Osteoblast (primary cell): ENCODE data around the gene USP40. TPM values are rescaled to one million over a fixed set of nuclear protein-coding genes. Genes with fewer than 3 reads are reported as not detected.
"Not testable (repeated sequence)": the region's sequence is repeated elsewhere in the genome, so short reads cannot be mapped to it uniquely, and the experiment has no call there.

Experiments used
- DNase-seq: peaks from one replicate; pipeline ENCODE4 v3.0.0; 2011; ENCODE audit warnings: low spot score, mixed read lengths; ENCODE audit not compliant: insufficient read length; ENCODE audit errors: missing footprints
- H2AFZ ChIP-seq: 2 replicates; pipeline ENCODE4 v1.6.0; 2011; ENCODE audit warnings: mild to moderate bottlenecking, low read length
- H3K27ac ChIP-seq: 2 replicates; pipeline ENCODE4 v1.5.1; 2011; ENCODE audit warnings: mild to moderate bottlenecking, low read depth, low read length, moderate library complexity
- H3K27me3 ChIP-seq: 2 replicates; pipeline ENCODE4 v1.6.0; 2012; ENCODE audit warnings: mild to moderate bottlenecking, control low read depth, inconsistent platforms, low read length, moderate library complexity; ENCODE audit not compliant: insufficient read depth
- H3K36me3 ChIP-seq: 2 replicates; pipeline ENCODE4 v1.5.1; 2011; ENCODE audit warnings: mild to moderate bottlenecking, low read length, control low read depth, moderate library complexity; ENCODE audit not compliant: insufficient read depth
- H3K4me1 ChIP-seq: 2 replicates; pipeline ENCODE4 v1.5.1; 2011; ENCODE audit warnings: mild to moderate bottlenecking, low read length, control low read depth, moderate library complexity; ENCODE audit not compliant: insufficient read depth
- H3K4me2 ChIP-seq: 2 replicates; pipeline ENCODE4 v1.6.0; 2011; ENCODE audit warnings: mild to moderate bottlenecking, low read length; ENCODE audit not compliant: insufficient read depth
- H3K4me3 ChIP-seq: fragments of 200-600 bp; sonication (generic); 3 replicates; pipeline ENCODE4 v1.5.1; 2012; ENCODE audit warnings: mild to moderate bottlenecking, low read length, inconsistent platforms; ENCODE audit not compliant: insufficient read depth
- H3K79me2 ChIP-seq: 2 replicates; pipeline ENCODE4 v1.6.0; 2012; ENCODE audit warnings: mild to moderate bottlenecking, low read length, control low read depth, inconsistent platforms; ENCODE audit not compliant: insufficient read depth
- H3K9me3 ChIP-seq: 2 replicates; pipeline ENCODE4 v1.5.1; 2011; ENCODE audit warnings: low read depth, low read length, control low read depth
- H4K20me1 ChIP-seq: 2 replicates; pipeline ENCODE4 v1.6.0; 2012; ENCODE audit warnings: mild to moderate bottlenecking, low read length, control low read depth; ENCODE audit not compliant: insufficient read depth
- CTCF ChIP-seq: IDR thresholded peaks from 2 replicates; pipeline ENCODE4 v1.5.1; 2011; ENCODE audit warnings: mild to moderate bottlenecking, low read depth, low read length, moderate library complexity; ENCODE audit errors: extremely low read depth
- total RNA-seq: library from RNA; depleted of rRNA; stranded (reverse); fragments of >200 nt; gene quantifications from 2 replicates; pipeline ENCODE4 v1.2.3, GENCODE V29; 2012

Gene USP40
- total RNA-seq, 1 donor = 34.0 TPM

GRCh38 chr2:233597522-233597921, 30.9 kb upstream of the USP40 start:
- DNase-seq = no peak
- Histone ChIP-seq H3K4me2 (no peak overlapping the region), H4K20me1 (no peaks in the 10 kb centered on the region), H3K79me2 (no peaks in the 10 kb centered on the region), H3K27me3 (peaks cover 10% of the 10 kb centered on the region), H2AFZ (no peak overlapping the region), H3K36me3 (no peaks in the 10 kb centered on the region), H3K4me1 (no peaks in the 10 kb centered on the region), H3K9me3 (no peaks in the 10 kb centered on the region), H3K4me3 (no peak overlapping the region), H3K27ac (no peak overlapping the region)
- no peak for TF ChIP-seq CTCF

- no peak for TF ChIP-seq CTCF
- no peaks in the 10 kb centered on the region for H4K20me1 ChIP-seq
- peaks cover 3% of the 10 kb centered on the region for H3K27me3 ChIP-seq
- H3K4me3 ChIP-seq = no peak overlapping the region
- H2AFZ ChIP-seq = no peak overlapping the region
- no peak overlapping the region for H3K4me2 ChIP-seq
- no peaks in the 10 kb centered on the region for H3K4me1 ChIP-seq
- no peak overlapping the region for H3K27ac ChIP-seq
- H3K36me3 ChIP-seq = no peaks in the 10 kb centered on the region
- H3K9me3 ChIP-seq = no peaks in the 10 kb centered on the region
- no peaks in the 10 kb centered on the region for H3K79me2 ChIP-seq
- DNase-seq = no peak
These were observed 26.6 kb upstream of the USP40 start for GRCh38 chr2:233593201-233593600.

- H3K79me2 ChIP-seq, H3K9me3 ChIP-seq, H3K4me3 ChIP-seq, H4K20me1 ChIP-seq, DNase-seq, H3K36me3 ChIP-seq, H3K27ac ChIP-seq, H2AFZ ChIP-seq, H3K4me1 ChIP-seq, H3K4me2 ChIP-seq, H3K27me3 ChIP-seq: not testable (repeated sequence)
These were observed 26.1 kb upstream of the USP40 start for GRCh38 chr2:233592706-233593105.

GRCh38 chr2:233588400-233588799, 21.8 kb upstream of the USP40 start:
- H3K4me2 ChIP-seq = no peak overlapping the region
- H2AFZ ChIP-seq = no peak overlapping the region
- H3K27ac ChIP-seq = no peak overlapping the region
- H3K27me3 ChIP-seq = peaks cover 6% of the 10 kb centered on the region
- no peaks in the 10 kb centered on the region for H3K79me2 ChIP-seq
- H3K4me1 ChIP-seq = no peaks in the 10 kb centered on the region
- H3K36me3 ChIP-seq = no peaks in the 10 kb centered on the region
- no peak overlapping the region for H3K4me3 ChIP-seq
- no peak for TF ChIP-seq CTCF
- no peak for DNase-seq
- no peaks in the 10 kb centered on the region for H4K20me1 ChIP-seq
- no peaks in the 10 kb centered on the region for H3K9me3 ChIP-seq
